Activated T-cell treated with anti-CD3 and anti-CD28 coated beads, Interleukin-2, amount 50 U/mL, for 48 hours (primary cell): ENCODE results near the gene NOS2.

Experiments
- DNase-seq, 2 experiments: peaks; one replicate each; pipeline ENCODE4 v3.0.0-alpha.2; 2020

The NOS2 gene

GRCh38 chr17:27818401-27819105 is 18.2 kb upstream of the NOS2 start:
- DNase-seq, result no peak

- DNase-seq, result no peak
Observed at GRCh38 chr17:27817731-27818130, 17.4 kb upstream of the NOS2 start.

GRCh38 chr17:27816946-27817345 is 16.6 kb upstream of the NOS2 start:
- no peak for DNase-seq

GRCh38 chr17:27811961-27812360 is 11.6 kb upstream of the NOS2 start:
- no peak for DNase-seq

- DNase-seq, result no peak
Observed at GRCh38 chr17:27810902-27811557, 10.7 kb upstream of the NOS2 start.

- peak; percentile 58 to 68 for DNase-seq
Observed at GRCh38 chr17:27810211-27810901, 10.0 kb upstream of the NOS2 start.

GRCh38 chr17:27809555-27809954 is 9.2 kb upstream of the NOS2 start:
- no peak for DNase-seq

GRCh38 chr17:27808628-27809027 is 8.3 kb upstream of the NOS2 start:
- DNase-seq, result peak; percentile 31 to 43

GRCh38 chr17:27807567-27808470 is 7.5 kb upstream of the NOS2 start:
- DNase-seq, result peak; percentile 59 to 64

- peak; percentile 88 to 89 for DNase-seq
Observed at GRCh38 chr17:27805520-27806146, 5.3 kb upstream of the NOS2 start.

- no peak for DNase-seq
Observed at GRCh38 chr17:27804113-27804512, 3.8 kb upstream of the NOS2 start.

- no peak for DNase-seq
Observed at GRCh38 chr17:27802962-27803680, 2.8 kb upstream of the NOS2 start.

- no peak for DNase-seq
Observed at GRCh38 chr17:27802033-27802432, 1.7 kb upstream of the NOS2 start.

- no peak for DNase-seq
Observed at GRCh38 chr17:27798376-27798775, 2.0 kb downstream of the NOS2 start.

GRCh38 chr17:27797390-27798091 is 2.8 kb downstream of the NOS2 start:
- DNase-seq, result no peak

GRCh38 chr17:27793906-27794569 is 6.3 kb downstream of the NOS2 start:
- no peak for DNase-seq

GRCh38 chr17:27793168-27793905 is 7.0 kb downstream of the NOS2 start:
- peak in 1 of 2 experiments; percentile 26 for DNase-seq

- DNase-seq, result no peak
Observed at GRCh38 chr17:27792095-27792494, 8.2 kb downstream of the NOS2 start.

GRCh38 chr17:27788919-27789318 is 11.4 kb downstream of the NOS2 start:
- no peak for DNase-seq
